ENCODE measurements around the gene PFKL.
"Not testable (repeated sequence)": the region's sequence is repeated elsewhere in the genome, so short reads cannot be mapped to it uniquely, and the experiment has no call there.

PFKL gene

GRCh38 chr21:44347911-44348451, 48.1 kb downstream of the PFKL start:
- DNase-seq, result peak; percentile 62

- DNase-seq, result no peak
Observed at GRCh38 chr21:44348861-44349260, 49.0 kb downstream of the PFKL start.

GRCh38 chr21:44349416-44349846, 49.6 kb downstream of the PFKL start:
- no peak for DNase-seq

GRCh38 chr21:44349847-44350772, 50.3 kb downstream of the PFKL start:
- DNase-seq, result no peak

- DNase-seq, result no peak
Observed at GRCh38 chr21:44350773-44351481, 51.1 kb downstream of the PFKL start.

GRCh38 chr21:44351535-44352252, 51.8 kb downstream of the PFKL start:
- no peak for DNase-seq

- no peak for DNase-seq
Observed at GRCh38 chr21:44352253-44352860, 52.5 kb downstream of the PFKL start.

- DNase-seq, result peak; percentile 54
Observed at GRCh38 chr21:44353191-44353970, 53.5 kb downstream of the PFKL start, which contains the start of gene TRPM2. Gene TRPM2 (plus strand): TSS chr21:44353621. CDS start chr21:44353701, 80 bp downstream.

GRCh38 chr21:44354001-44354405, 54.1 kb downstream of the PFKL start:
- DNase-seq, result no peak

GRCh38 chr21:44354775-44355771, 55.2 kb downstream of the PFKL start:
- no peak for DNase-seq

GRCh38 chr21:44356160-44356559, 56.3 kb downstream of the PFKL start:
- DNase-seq, result no peak

GRCh38 chr21:44356636-44357035, 56.8 kb downstream of the PFKL start:
- no peak for DNase-seq

GRCh38 chr21:44357064-44357837, 57.4 kb downstream of the PFKL start:
- DNase-seq, result no peak

- no peak for DNase-seq
Observed at GRCh38 chr21:44359396-44359795, 59.5 kb downstream of the PFKL start.

GRCh38 chr21:44360159-44360558, 60.3 kb downstream of the PFKL start:
- no peak for DNase-seq

GRCh38 chr21:44361903-44362302, 62.0 kb downstream of the PFKL start:
- DNase-seq, result not testable (repeated sequence)

GRCh38 chr21:44363278-44363677, 63.4 kb downstream of the PFKL start:
- DNase-seq, result no peak

- no peak for DNase-seq
Observed at GRCh38 chr21:44364151-44365053, 64.5 kb downstream of the PFKL start.
